Stimulated activated CD8-positive, alpha-beta memory T cell treated with anti-CD3 and anti-CD28 coated beads, Interleukin-4, amount 100 ng/mL, for 4 hours (primary cell): ENCODE results near the gene CCDC73.
"Not testable (repeated sequence)": the region's sequence is repeated elsewhere in the genome, so short reads cannot be mapped to it uniquely, and the experiment has no call there.

Source experiments
- DNase-seq, 2 donors: peaks; one replicate each; pipeline ENCODE4 v3.0.0-alpha.2; 2020; ENCODE audit warnings: low read depth in 2 of 2, low spot score in 1 of 2

The CCDC73 gene

GRCh38 chr11:32796425-32796824 is 2.0 kb upstream of the CCDC73 start:
- DNase-seq = no peak

GRCh38 chr11:32792948-32793475 is 1.4 kb downstream of the CCDC73 start:
- peak; percentile 10 to 35 for DNase-seq

DNA sequence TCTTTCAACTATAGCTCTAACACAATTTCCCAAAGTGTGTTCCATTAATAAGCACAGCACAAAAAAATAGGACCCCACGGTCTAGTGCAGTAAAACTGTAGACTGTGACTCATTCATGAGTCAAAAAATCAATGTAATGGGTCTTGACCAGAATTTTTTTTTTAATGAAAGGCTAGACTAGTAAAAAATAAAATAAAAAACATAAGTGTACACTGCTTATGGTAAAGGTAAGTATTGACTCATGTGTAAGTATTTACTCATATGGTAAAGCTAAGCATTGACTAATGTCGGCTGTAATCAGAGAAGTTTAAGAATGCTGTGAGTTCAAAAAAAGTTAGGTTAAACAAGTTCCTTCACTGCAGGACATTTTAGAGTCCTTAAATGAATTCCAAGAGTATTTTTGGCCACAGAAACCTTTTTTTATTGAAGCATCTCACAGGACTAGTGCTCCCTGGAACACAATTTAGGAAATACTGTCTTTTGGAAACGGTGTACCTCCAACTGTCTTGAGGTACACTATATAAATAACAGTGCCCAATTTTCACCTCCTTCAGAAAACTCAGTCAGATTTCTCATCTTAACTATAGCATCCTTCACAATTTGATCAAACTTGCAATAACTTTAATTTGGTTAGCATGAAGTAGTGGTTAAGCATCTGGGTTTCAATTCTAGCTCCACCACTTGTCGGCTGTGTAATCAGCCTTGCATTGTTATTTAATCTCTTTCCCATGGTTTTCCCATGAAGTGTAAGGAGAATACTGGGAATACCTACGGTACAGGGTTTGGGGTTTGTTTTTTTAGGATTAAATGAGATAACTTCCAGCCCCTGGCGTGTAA is 2.1 kb downstream of the CCDC73 start:
- DNase-seq = no peak

DNA sequence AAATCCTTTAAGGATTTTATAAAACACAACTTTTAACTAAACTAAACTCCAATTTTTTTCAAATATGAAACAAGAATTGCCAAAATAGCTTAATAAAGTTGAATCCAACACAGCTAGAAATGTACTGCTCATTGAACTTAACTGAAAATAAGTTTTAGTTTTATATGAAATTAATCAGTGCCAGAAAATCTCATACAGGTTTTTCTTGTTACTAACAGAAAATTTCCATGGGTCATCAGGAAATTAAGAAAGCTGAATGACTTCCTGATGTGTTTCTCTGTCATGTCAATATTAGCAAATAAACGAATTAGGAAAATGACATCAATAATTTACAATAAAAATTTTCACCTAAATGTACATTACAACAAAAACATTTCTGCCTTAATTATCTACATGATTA is 3.5 kb downstream of the CCDC73 start:
- no peak for DNase-seq

- DNase-seq = no peak
Observed at GRCh38 chr11:32786811-32787210, 7.7 kb downstream of the CCDC73 start.

GRCh38 chr11:32785262-32785661 is 9.2 kb downstream of the CCDC73 start:
- DNase-seq = no peak

- no peak for DNase-seq
Observed at GRCh38 chr11:32781721-32782120, 12.7 kb downstream of the CCDC73 start.

DNA sequence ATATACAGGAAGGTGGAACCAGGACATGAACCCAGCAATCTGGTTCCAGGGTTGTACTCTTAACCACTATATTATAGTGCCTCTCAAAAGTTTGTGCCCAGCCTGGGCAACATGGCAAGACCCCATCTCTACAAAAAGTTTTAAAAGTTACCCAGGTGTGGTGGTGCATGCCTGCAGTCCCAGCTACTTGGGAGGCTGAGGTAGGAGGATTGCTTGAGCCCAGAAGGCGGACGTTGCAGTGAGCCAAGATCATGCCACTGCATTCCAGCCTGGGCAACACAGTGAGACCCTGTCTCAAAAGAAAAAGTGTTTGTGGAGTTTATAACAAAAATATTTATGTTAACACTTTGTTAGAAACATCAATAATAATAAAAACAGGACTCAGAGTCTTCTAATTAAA is 13.6 kb downstream of the CCDC73 start:
- not testable (repeated sequence) for DNase-seq

GRCh38 chr11:32779136-32779535 is 15.3 kb downstream of the CCDC73 start:
- DNase-seq = no peak

- no peak for DNase-seq
Observed at GRCh38 chr11:32775908-32776307, 18.6 kb downstream of the CCDC73 start.

DNA sequence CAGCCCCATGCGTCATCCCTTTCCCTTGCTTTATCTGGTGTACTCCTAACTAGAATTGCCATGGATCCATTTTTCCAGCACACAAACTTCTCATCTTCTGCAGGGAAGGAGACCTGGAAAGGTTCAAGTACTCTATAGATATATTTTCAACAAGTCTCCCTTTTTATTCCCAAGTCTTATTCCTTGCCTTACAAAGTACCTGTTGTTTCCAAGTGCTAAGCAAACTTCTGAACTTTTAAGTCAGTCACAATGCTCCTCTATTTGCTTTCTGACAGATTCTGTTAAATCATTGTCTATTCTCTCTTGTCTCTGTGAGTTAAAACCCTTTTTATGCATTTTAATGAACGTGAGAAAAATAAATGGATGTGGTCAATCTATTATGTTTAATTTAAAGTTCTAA is 20.4 kb downstream of the CCDC73 start:
- DNase-seq = no peak

GRCh38 chr11:32772731-32773130 is 21.7 kb downstream of the CCDC73 start:
- no peak for DNase-seq

- not testable (repeated sequence) for DNase-seq
Observed at GRCh38 chr11:32761774-32762173, 32.7 kb downstream of the CCDC73 start.

DNA sequence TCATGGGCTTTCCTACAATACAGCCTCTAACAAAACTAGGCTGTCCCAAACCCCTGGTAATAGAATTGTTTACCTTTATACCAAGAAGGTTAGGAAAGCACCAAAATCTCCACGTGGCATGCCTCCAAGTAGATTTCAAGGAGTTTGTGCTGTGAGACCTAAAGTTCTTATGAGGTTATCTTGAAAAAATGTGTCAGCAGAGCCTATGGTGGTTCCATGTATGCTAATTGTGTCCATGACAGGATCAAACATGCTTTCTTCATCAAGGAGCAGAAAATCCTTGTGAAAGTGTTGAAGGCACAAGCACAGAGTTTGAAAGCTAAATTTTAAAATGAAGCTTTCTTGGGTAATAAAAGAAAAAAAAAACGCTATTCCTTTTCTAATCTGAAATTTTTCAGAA is 36.2 kb downstream of the CCDC73 start:
- no peak for DNase-seq

DNA sequence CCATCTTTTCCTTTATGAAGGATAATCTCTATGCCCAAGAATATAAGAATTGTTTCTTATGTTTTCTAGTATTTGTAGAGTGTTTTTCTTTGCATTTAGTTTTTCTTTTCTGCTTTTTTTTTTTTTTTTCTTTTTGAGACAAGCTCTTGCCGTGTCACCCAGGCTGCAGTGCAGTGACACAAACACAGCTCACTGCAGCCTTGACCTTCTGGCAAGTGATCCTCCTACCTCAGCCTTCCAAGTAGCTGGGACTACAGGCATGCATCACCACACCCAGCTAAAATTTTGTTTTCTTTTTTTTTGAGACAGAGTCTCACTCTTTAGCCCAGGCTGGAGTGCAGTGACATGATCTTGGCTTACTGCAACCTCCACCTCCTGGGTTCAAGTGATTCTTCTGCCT is 41.3 kb downstream of the CCDC73 start:
- not testable (repeated sequence) for DNase-seq

- no peak for DNase-seq
Observed at GRCh38 chr11:32752001-32752400, 42.5 kb downstream of the CCDC73 start.

- no peak for DNase-seq
Observed at GRCh38 chr11:32751381-32751780, 43.1 kb downstream of the CCDC73 start.

- DNase-seq = no peak
Observed at GRCh38 chr11:32729976-32730375, 64.5 kb downstream of the CCDC73 start.

DNA sequence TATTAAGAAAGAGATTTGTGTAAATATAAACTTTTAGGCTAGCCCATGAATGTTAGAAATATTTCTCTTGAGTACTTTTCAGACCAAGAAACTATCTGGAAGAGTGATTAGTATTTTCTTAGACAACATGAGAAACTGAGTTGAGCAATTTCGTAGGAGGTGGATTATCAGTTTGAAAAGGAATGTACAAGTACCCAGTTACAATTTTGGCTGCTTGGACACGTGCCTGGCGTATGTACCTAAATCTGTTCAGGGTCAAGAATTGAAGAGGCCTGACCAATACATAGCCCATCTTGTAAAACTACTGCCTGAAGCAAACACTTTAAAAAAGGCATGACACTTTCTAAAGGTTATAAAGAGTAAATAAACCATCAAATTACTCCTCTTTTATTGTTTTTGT is 71.1 kb downstream of the CCDC73 start:
- no peak for DNase-seq

- no peak for DNase-seq
Observed at GRCh38 chr11:32722255-32722654, 72.2 kb downstream of the CCDC73 start.

DNA sequence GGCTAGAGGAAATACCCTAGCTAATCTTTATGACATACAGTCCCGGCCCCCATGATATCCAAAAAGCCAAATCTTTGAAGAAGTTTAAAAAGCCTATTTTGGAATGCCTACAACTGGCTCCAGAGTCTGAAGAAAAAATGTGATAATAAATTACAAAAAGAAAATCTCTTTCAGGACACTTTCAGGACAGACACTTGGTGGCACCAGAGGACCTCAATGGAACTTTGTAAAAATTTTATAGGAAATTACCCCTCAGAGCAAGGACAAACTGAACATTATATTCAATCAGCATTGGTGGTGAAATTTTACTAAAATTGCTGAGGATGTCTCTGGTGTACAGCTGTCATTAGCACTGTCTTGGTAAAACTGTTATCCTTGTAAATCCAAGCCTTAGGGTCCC is 81.0 kb downstream of the CCDC73 start:
- DNase-seq = no peak

GRCh38 chr11:32708978-32709377 is 85.5 kb downstream of the CCDC73 start:
- DNase-seq = not testable (repeated sequence)
